Breast epithelium (tissue), 3 donors: Measurements from ENCODE around the gene PAM16.

ENCODE experiments used
- POLR2AphosphoS5 ChIP-seq, 3 donors: sonication (generic); formaldehyde crosslinking; IDR thresholded peaks; one replicate each; pipeline ENCODE4 v1.6.1; 2017; ENCODE audit warnings: antibody characterized with exemption in 3 of 3
- TF ChIP-seq, protein P1 (sequence below), 3 donors: fragments of 450-650 bp; IDR thresholded peaks; one replicate each; pipeline ENCODE4 v1.5.1; 2016 to 2017; ENCODE audit warnings: antibody characterized with exemption in 3 of 3, mild to moderate bottlenecking in 3 of 3, moderate library complexity in 3 of 3

DNA sequence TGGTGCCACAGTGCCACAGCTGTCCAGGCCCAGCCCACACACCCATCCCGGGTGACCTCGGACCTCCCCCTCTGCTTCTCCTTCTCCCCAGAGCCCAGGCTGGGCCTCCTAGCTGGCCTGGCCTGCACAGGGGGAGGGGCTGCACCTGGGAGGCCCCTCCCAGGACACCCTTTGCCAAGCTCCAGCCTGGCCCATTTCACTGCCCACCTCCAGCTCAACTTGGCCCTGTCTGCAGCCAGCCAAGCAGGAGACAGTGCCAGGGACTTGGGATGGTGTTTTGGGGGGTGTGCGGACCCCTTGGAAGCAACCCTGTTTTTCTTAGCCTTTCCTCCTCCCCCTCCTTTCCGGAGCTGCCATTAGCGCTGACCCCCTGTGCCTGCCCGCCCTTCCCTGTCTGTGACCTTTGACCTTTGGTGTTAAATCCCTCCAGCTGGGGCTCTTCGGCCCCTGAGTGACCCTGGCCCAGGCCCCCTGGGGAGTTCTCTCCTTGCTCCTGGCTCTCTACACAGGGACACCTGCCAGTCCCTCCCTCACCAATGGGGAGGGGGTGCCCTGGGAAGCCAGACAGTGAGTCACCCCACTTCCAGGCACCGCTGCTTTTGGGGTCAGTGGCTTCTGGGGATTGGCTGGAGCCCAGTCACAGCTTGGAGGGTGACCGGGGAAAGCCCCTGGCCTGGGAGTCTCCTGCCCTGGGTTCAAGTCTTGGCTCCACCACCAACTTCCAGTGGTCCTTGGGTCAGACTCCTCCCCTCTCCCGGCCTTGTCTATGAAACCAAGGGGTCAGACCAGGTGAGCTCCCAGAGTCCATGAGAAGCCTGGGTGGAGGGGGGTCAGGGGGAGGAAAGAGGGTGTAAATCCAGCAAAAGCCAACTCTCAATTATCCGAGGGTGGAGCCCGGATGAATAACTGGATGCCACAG, 33.3 kb downstream of the PAM16 start:
- TF ChIP-seq, protein P1, sequence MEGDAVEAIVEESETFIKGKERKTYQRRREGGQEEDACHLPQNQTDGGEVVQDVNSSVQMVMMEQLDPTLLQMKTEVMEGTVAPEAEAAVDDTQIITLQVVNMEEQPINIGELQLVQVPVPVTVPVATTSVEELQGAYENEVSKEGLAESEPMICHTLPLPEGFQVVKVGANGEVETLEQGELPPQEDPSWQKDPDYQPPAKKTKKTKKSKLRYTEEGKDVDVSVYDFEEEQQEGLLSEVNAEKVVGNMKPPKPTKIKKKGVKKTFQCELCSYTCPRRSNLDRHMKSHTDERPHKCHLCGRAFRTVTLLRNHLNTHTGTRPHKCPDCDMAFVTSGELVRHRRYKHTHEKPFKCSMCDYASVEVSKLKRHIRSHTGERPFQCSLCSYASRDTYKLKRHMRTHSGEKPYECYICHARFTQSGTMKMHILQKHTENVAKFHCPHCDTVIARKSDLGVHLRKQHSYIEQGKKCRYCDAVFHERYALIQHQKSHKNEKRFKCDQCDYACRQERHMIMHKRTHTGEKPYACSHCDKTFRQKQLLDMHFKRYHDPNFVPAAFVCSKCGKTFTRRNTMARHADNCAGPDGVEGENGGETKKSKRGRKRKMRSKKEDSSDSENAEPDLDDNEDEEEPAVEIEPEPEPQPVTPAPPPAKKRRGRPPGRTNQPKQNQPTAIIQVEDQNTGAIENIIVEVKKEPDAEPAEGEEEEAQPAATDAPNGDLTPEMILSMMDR (IDR thresholded peaks at IDR 0.05): no peak
- TF ChIP-seq POLR2AphosphoS5 (IDR thresholded peaks at IDR 0.05): no peak
